Measurements from ENCODE around the gene ESRRA. TPM values are rescaled to one million over a fixed set of nuclear protein-coding genes. Genes with fewer than 3 reads are reported as not detected.
A peak's percentile ranks its signal among the peaks of the same experiment; 100 is the strongest.

Gene ESRRA
- total RNA-seq, 1 donor from 2014 or later = 17.4 TPM

GRCh38 chr11:64289002-64289564 lies 16.2 kb upstream of the ESRRA start:
- intact Hi-C loops (cut with DNase I) = no loop called here
- ATAC-seq (no peak), DNase-seq (ENCODE audit: low spot score) (peak; percentile 53)

- ATAC-seq = no peak
- DNase-seq (ENCODE audit: low spot score) = no peak
- intact Hi-C loops (cut with DNase I) = loop anchor here (10.0 kb wide), 2 partner anchors 86 to 296 kb away; partner anchors contain the start of gene FERMT3
These were observed 14.7 kb upstream of the ESRRA start for GRCh38 chr11:64290352-64291261.

GRCh38 chr11:64291262-64291751 lies 14.0 kb upstream of the ESRRA start, which contains the start of gene KCNK4:
TSS of gene KCNK4 (plus strand) at chr11:64291302. CDS start at chr11:64293019, 1,717 bp downstream.
- ATAC-seq (no peak), DNase-seq (ENCODE audit: low spot score) (no peak)
- intact Hi-C loops (cut with DNase I) = loop anchor here (10.0 kb wide), 2 partner anchors 87 to 297 kb away; partner anchors contain the start of gene FERMT3

GRCh38 chr11:64291752-64292459 lies 13.4 kb upstream of the ESRRA start:
- ATAC-seq (no peak), DNase-seq (ENCODE audit: low spot score) (no peak)
- intact Hi-C loops (cut with DNase I) = loop anchor here (10.0 kb wide), 2 partner anchors 87 to 297 kb away; partner anchors contain the start of gene FERMT3

- intact Hi-C loops (cut with DNase I) = loop anchor here (10.0 kb wide), 2 partner anchors 88 to 298 kb away; partner anchors contain the start of gene FERMT3
- ATAC-seq (no peak), DNase-seq (ENCODE audit: low spot score) (no peak)
These were observed 12.7 kb upstream of the ESRRA start for GRCh38 chr11:64292460-64293254.

- no peak for DNase-seq (ENCODE audit: low spot score)
- no peak for ATAC-seq
- intact Hi-C loops (cut with DNase I) = loop anchor here (10.0 kb wide), 2 partner anchors 90 to 300 kb away; partner anchors contain the start of gene FERMT3
These were observed 10.6 kb upstream of the ESRRA start for GRCh38 chr11:64294774-64295173.

GRCh38 chr11:64295760-64296159 lies 9.6 kb upstream of the ESRRA start:
- ATAC-seq (no peak), DNase-seq (ENCODE audit: low spot score) (no peak)
- intact Hi-C loops (cut with DNase I) = loop anchor here (10.0 kb wide), 2 partner anchors 91 to 301 kb away; partner anchors contain the start of gene FERMT3

- intact Hi-C loops (cut with DNase I) = loop anchor here (10.0 kb wide), 2 partner anchors 91 to 301 kb away; partner anchors contain the start of gene FERMT3
- ATAC-seq (no peak), DNase-seq (ENCODE audit: low spot score) (no peak)
These were observed 9.1 kb upstream of the ESRRA start for GRCh38 chr11:64296236-64296635.

- intact Hi-C loops (cut with DNase I) = loop anchor here (10.0 kb wide), 2 partner anchors 92 to 302 kb away; partner anchors contain the start of gene FERMT3
- ATAC-seq = no peak
- DNase-seq (ENCODE audit: low spot score) = no peak
These were observed 8.3 kb upstream of the ESRRA start for GRCh38 chr11:64296830-64297698.

- no peak for ATAC-seq
- intact Hi-C loops (cut with DNase I) = loop anchor here (10.0 kb wide), 2 partner anchors 93 to 303 kb away; partner anchors contain the start of gene FERMT3
- no peak for DNase-seq (ENCODE audit: low spot score)
These were observed 7.5 kb upstream of the ESRRA start for GRCh38 chr11:64297699-64298358.

- intact Hi-C loops (cut with DNase I) = loop anchor here (10.0 kb wide), 2 partner anchors 94 to 304 kb away; partner anchors contain the start of gene FERMT3
- peak; percentile 84 for DNase-seq (ENCODE audit: low spot score)
- peak; percentile 45 for ATAC-seq
These were observed 6.1 kb upstream of the ESRRA start for GRCh38 chr11:64298966-64299846.

GRCh38 chr11:64299847-64300648 lies 5.3 kb upstream of the ESRRA start, which contains the start of gene CATSPERZ:
TSS of gene CATSPERZ (plus strand) at chr11:64300358. CDS start at chr11:64300411, 53 bp downstream.
- intact Hi-C loops (cut with DNase I) = loop anchor here (10.0 kb wide), 2 partner anchors 95 to 305 kb away; partner anchors contain the start of gene FERMT3
- no peak for DNase-seq (ENCODE audit: low spot score)
- ATAC-seq = no peak

GRCh38 chr11:64303109-64304031 lies 2.0 kb upstream of the ESRRA start:
- intact Hi-C loops (cut with DNase I) = no loop called here
- ATAC-seq (no peak), DNase-seq (ENCODE audit: low spot score) (no peak)

GRCh38 chr11:64304032-64304315 lies 1.4 kb upstream of the ESRRA start:
- DNase-seq (ENCODE audit: low spot score) (no peak), ATAC-seq (no peak)
- intact Hi-C loops (cut with DNase I) = no loop called here
